MM.1S (cell line): ENCODE data around the gene LRCH4.

Experiments
- DNase-seq: peaks from one replicate; pipeline ENCODE4 v3.0.0-alpha.2; 2015
- H2AFZ ChIP-seq: fragments of 300-600 bp; sonication (generic); 2 replicates; pipeline ENCODE4 v1.6.0; 2016; ENCODE audit warnings: antibody characterized with exemption, low read length
- H3F3A ChIP-seq: fragments of 300-600 bp; sonication (generic); 2 replicates; pipeline ENCODE4 v1.6.1; 2016; ENCODE audit warnings: mild to moderate bottlenecking, antibody characterized with exemption, low read length, moderate library complexity, mixed read lengths; ENCODE audit not compliant: insufficient read depth
- H3K27ac ChIP-seq: fragments of 300-600 bp; sonication (generic); 2 replicates; pipeline ENCODE4 v1.5.1; 2016; ENCODE audit warnings: mild to moderate bottlenecking, low read length
- H3K27me3 ChIP-seq: fragments of 300-600 bp; sonication (generic); replicated peaks from 2 replicates; pipeline ENCODE4 v1.6.0; 2016; ENCODE audit warnings: low read length; ENCODE audit not compliant: insufficient read depth
- H3K36me3 ChIP-seq: fragments of 300-600 bp; sonication (generic); replicated peaks from 2 replicates; pipeline ENCODE4 v1.6.1; 2016; ENCODE audit warnings: mild to moderate bottlenecking, low read length, mixed read lengths; ENCODE audit not compliant: insufficient read depth
- H3K4me1 ChIP-seq: fragments of 300-600 bp; sonication (generic); 2 replicates; pipeline ENCODE4 v1.6.1; 2016; ENCODE audit warnings: low read length, mixed read lengths
- H3K4me2 ChIP-seq: fragments of 300-600 bp; sonication (generic); 2 replicates; pipeline ENCODE4 v1.6.0; 2016; ENCODE audit warnings: low read depth, low read length
- H3K4me3 ChIP-seq: fragments of 300-600 bp; sonication (generic); 2 replicates; pipeline ENCODE4 v1.5.1; 2016; ENCODE audit warnings: low read length, mixed read lengths
- H3K79me2 ChIP-seq: fragments of 300-600 bp; sonication (generic); 2 replicates; pipeline ENCODE4 v1.6.1; 2016; ENCODE audit warnings: mixed run types, low read length, mixed read lengths
- H3K9ac ChIP-seq: fragments of 300-600 bp; sonication (generic); 2 replicates; pipeline ENCODE4 v1.6.1; 2016; ENCODE audit warnings: low read length, mixed read lengths
- H3K9me2 ChIP-seq: fragments of 300-600 bp; sonication (generic); replicated peaks from 2 replicates; pipeline ENCODE4 v1.6.1; 2016; ENCODE audit warnings: mild to moderate bottlenecking, low read length, mixed read lengths; ENCODE audit not compliant: insufficient read depth
- H3K9me3 ChIP-seq: fragments of 300-600 bp; sonication (generic); replicated peaks from 2 replicates; pipeline ENCODE4 v1.6.1; 2016; ENCODE audit warnings: mild to moderate bottlenecking, low read length, mixed read lengths; ENCODE audit not compliant: insufficient read depth
- H4K20me1 ChIP-seq: fragments of 300-600 bp; sonication (generic); 2 replicates; pipeline ENCODE4 v1.6.1; 2016; ENCODE audit warnings: mild to moderate bottlenecking, low read length, moderate library complexity, mixed read lengths; ENCODE audit not compliant: insufficient read depth
- EZH2 ChIP-seq: fragments of 300-600 bp; sonication (generic); optimal IDR thresholded peaks from 2 replicates; pipeline ENCODE3; 2017; ENCODE audit warnings: low read depth, mild to moderate bottlenecking, antibody characterized with exemption, low read length, mixed read lengths
- EZH2phosphoT487 ChIP-seq: fragments of 300-600 bp; sonication (generic); IDR thresholded peaks from 2 replicates; pipeline ENCODE4 v1.6.1; 2018; ENCODE audit warnings: antibody characterized with exemption, low read length
- TF ChIP-seq, protein P1 (sequence below): fragments of 300-600 bp; sonication (generic); IDR thresholded peaks from 2 replicates; pipeline ENCODE4 v1.5.1; 2016; ENCODE audit warnings: antibody characterized with exemption, low read length, mixed read lengths

LRCH4 gene

DNA sequence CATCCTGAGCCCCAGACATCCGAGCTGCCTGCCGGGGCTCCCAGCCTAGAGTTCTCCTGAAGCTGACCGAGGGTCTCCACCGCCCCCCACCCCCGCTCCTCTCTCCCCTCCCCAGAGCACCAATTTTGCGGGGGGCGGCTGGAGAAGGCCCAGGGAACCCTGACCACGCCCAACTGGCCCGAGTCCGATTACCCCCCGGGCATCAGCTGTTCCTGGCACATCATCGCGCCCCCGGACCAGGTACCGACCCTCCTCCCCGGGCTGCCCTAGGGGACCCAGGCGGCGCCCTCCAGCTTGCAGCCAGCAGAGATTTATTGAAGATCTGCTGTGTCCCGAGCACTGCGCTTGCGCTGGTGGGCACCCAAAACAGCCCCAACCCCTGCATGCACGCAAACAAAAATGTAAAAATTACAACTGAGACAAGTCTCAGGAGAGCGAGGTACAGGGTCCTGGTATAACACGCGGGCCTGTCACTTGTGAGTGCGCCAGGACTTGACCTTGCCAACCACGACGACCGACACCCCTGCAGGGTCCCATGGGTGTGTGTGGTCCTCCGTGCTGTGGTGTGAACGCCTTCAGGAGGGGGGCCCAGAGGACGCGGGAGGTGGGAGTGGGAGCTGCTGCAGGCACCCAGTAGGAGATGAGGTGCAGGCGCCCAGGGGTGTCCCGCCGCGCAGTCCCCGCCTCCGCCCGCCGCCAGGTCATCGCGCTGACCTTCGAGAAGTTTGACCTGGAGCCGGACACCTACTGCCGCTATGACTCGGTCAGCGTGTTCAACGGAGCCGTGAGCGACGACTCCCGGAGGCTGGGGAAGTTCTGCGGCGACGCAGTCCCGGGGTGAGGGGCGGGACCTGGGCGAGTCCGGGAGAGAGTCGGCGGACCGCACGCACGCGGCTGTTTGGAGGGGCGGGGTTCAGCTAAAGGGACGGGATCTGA lies 19.3 kb upstream of the LRCH4 start:
- no peaks in the 10 kb centered on the region for H4K20me1 ChIP-seq
- no peaks in the 10 kb centered on the region; the same call in 1 of the 2 replicates for H3K4me1 ChIP-seq
- H3K9ac ChIP-seq: no peak overlapping the region; the same call in 1 of the 2 replicates
- H3K79me2 ChIP-seq: no peaks in the 10 kb centered on the region
- H3K9me3 ChIP-seq: no peaks in the 10 kb centered on the region
- peak overlapping the region; percentile 69 for H3K4me3 ChIP-seq
- no peaks in the 10 kb centered on the region for H3F3A ChIP-seq
- DNase-seq: no peak
- H3K27me3 ChIP-seq: peaks cover 85% of the 10 kb centered on the region
- peak overlapping the region; percentile 89 for H2AFZ ChIP-seq
- no peaks in the 10 kb centered on the region for H3K36me3 ChIP-seq
- TF ChIP-seq EZH2 (peak; percentile 64), EZH2phosphoT487 (no peak)
- TF ChIP-seq, protein P1, sequence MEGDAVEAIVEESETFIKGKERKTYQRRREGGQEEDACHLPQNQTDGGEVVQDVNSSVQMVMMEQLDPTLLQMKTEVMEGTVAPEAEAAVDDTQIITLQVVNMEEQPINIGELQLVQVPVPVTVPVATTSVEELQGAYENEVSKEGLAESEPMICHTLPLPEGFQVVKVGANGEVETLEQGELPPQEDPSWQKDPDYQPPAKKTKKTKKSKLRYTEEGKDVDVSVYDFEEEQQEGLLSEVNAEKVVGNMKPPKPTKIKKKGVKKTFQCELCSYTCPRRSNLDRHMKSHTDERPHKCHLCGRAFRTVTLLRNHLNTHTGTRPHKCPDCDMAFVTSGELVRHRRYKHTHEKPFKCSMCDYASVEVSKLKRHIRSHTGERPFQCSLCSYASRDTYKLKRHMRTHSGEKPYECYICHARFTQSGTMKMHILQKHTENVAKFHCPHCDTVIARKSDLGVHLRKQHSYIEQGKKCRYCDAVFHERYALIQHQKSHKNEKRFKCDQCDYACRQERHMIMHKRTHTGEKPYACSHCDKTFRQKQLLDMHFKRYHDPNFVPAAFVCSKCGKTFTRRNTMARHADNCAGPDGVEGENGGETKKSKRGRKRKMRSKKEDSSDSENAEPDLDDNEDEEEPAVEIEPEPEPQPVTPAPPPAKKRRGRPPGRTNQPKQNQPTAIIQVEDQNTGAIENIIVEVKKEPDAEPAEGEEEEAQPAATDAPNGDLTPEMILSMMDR: no peak
- H3K9me2 ChIP-seq: no peaks in the 10 kb centered on the region
- H3K27ac ChIP-seq: no peak overlapping the region
- H3K4me2 ChIP-seq: peak overlapping the region; percentile 99

DNA sequence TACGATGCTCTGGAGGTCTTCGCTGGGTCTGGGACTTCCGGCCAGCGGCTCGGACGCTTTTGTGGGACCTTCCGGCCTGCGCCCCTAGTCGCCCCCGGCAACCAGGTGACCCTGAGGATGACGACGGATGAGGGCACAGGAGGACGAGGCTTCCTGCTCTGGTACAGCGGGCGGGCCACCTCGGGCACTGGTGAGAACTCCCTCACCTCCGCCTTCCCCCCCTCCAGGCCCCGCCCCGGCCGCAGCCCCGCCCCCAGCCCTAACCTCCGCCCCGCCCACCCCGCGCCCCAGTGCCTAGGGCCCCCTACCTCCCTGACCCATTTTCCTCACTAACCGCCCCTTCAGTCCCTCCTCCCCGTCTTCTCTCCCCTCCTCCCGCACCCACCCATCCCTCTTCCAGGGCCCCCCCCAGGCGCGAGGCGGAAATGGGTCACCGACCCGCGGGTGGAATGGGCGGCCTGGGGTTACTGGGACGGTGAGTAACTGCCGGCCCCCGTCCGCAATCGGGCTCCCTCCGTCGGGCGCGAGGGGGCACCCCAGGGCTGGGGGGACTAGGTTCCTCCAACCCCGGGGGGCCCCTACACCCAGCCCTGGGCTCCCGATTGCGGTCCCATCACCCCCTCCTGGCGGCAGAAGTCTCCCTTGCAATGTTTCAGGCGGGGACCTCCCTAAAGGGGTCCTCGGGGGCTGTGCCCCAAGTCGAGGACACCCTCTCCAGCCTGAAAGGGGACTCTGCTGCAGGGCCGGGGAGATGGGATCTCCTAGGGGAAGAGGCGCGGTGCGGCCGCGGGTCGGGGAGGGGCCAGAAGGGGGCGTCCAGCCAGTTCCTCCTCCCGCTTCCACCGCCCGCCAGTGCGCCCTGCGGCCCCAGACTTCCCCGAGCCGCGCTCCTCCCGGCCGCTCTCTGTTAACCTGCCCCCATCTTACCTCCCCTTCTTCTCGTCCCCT lies 18.4 kb upstream of the LRCH4 start:
- Histone ChIP-seq H2AFZ (peak overlapping the region; percentile 89), H3K27me3 (peaks cover 84% of the 10 kb centered on the region), H3K79me2 (no peaks in the 10 kb centered on the region), H3F3A (no peaks in the 10 kb centered on the region), H3K36me3 (no peaks in the 10 kb centered on the region), H3K4me1 (no peaks in the 10 kb centered on the region; the same call in 1 of the 2 replicates), H3K9me2 (no peaks in the 10 kb centered on the region), H3K4me2 (peak overlapping the region; percentile 99), H3K9ac (peak overlapping the region; percentile 25; the same call in 1 of the 2 replicates), H3K27ac (no peak overlapping the region), H3K4me3 (peak overlapping the region; percentile 69), H4K20me1 (no peaks in the 10 kb centered on the region), H3K9me3 (no peaks in the 10 kb centered on the region)
- DNase-seq: peak; percentile 43
- no peak for TF ChIP-seq EZH2
- TF ChIP-seq, protein P1: peak; percentile 39

DNA sequence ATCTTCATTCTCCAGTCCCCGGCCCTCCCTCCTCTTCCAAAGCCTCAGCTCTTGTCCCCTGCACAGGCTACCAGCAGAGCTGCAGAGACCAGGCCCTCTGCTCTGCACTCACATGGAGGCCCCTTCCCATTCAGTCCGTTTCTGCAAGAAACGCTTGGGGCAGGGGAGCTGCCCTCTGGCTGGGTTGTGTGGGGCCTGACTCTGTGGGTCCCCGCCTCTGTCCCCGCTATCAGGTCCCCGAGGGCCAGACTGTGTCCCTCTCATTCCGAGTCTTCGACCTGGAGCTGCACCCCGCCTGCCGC lies 17.7 kb upstream of the LRCH4 start:
- no peaks in the 10 kb centered on the region for H4K20me1 ChIP-seq
- peaks cover 82% of the 10 kb centered on the region for H3K27me3 ChIP-seq
- H3K9me3 ChIP-seq: no peaks in the 10 kb centered on the region
- TF ChIP-seq EZH2 (no peak), EZH2phosphoT487 (no peak)
- TF ChIP-seq, protein P1: no peak
- no peaks in the 10 kb centered on the region for H3F3A ChIP-seq
- no peaks in the 10 kb centered on the region for H3K36me3 ChIP-seq
- no peaks in the 10 kb centered on the region for H3K9me2 ChIP-seq
- no peak overlapping the region for H3K9ac ChIP-seq
- no peaks in the 10 kb centered on the region for H3K79me2 ChIP-seq
- peak overlapping the region; percentile 63 for H2AFZ ChIP-seq
- no peak overlapping the region for H3K27ac ChIP-seq
- peak overlapping the region; percentile 42; the same call in 1 of the 2 replicates for H3K4me3 ChIP-seq
- peak overlapping the region; percentile 99 for H3K4me2 ChIP-seq
- H3K4me1 ChIP-seq: no peaks in the 10 kb centered on the region; the same call in 1 of the 2 replicates
- no peak for DNase-seq
